ENCODE results near the gene GNAO1. TPM values are rescaled to one million over a fixed set of nuclear protein-coding genes. Genes with fewer than 3 reads are reported as not detected.

GNAO1 gene
- total and polyA plus RNA-seq, 7 donors = 0.35 to 1.9 (median 0.60) TPM

GRCh38 chr16:56330476-56330875 is 139.2 kb downstream of the GNAO1 start:
- TF ChIP-seq CTCF (IDR thresholded peaks at IDR 0.05) = no peak
- 65 to 77% (median 69%) methylated on average over 4 of the region's 4 CpGs for WGBS, 3 donors
- ATAC-seq (no peak), DNase-seq (no peak)
- Histone ChIP-seq H3K36me3 (ENCODE audit: insufficient read depth in 1 of 2, low read depth in 1 of 2) (no peaks in the 10 kb centered on the region), H3K27ac (no peak overlapping the region), H3K9me3 (no peaks in the 10 kb centered on the region), H3K4me3 (no peak overlapping the region), H3K27me3 (ENCODE audit: insufficient read depth in 3 of 3, low read length in 2 of 3) (no peaks in the 10 kb centered on the region), H3K4me1 (no peaks in the 10 kb centered on the region)
- intact Hi-C loops (cut with DNase I) = no loop called here

- intact Hi-C loops (cut with DNase I) = no loop called here
- WGBS, 3 donors = 84 to 87% (median 85%) methylated on average over 11 of the region's 11 CpGs
- H3K4me1 ChIP-seq = no peaks in the 10 kb centered on the region
- H3K27me3 ChIP-seq (ENCODE audit: insufficient read depth in 3 of 3, low read length in 2 of 3) = no peaks in the 10 kb centered on the region
- no peak for TF ChIP-seq CTCF (IDR thresholded peaks at IDR 0.05)
- DNase-seq (no peak), ATAC-seq (no peak)
- no peaks in the 10 kb centered on the region for H3K36me3 ChIP-seq (ENCODE audit: insufficient read depth in 1 of 2, low read depth in 1 of 2)
- H3K9me3 ChIP-seq = no peaks in the 10 kb centered on the region
- H3K27ac ChIP-seq = no peak overlapping the region
- no peak overlapping the region for H3K4me3 ChIP-seq
Measured at GRCh38 chr16:56331399-56331798, 140.1 kb downstream of the GNAO1 start.

GRCh38 chr16:56331915-56332314 is 140.6 kb downstream of the GNAO1 start:
- H3K36me3 ChIP-seq (ENCODE audit: insufficient read depth in 1 of 2, low read depth in 1 of 2) = no peaks in the 10 kb centered on the region
- WGBS, 3 donors = 70 to 86% (median 76%) methylated on average over 8 of the region's 8 CpGs
- no peaks in the 10 kb centered on the region for H3K27me3 ChIP-seq (ENCODE audit: insufficient read depth in 3 of 3, low read length in 2 of 3)
- ATAC-seq (no peak), DNase-seq (no peak)
- no peak overlapping the region for H3K27ac ChIP-seq
- TF ChIP-seq CTCF (IDR thresholded peaks at IDR 0.05) = no peak
- H3K9me3 ChIP-seq = no peaks in the 10 kb centered on the region
- no peaks in the 10 kb centered on the region for H3K4me1 ChIP-seq
- intact Hi-C loops (cut with DNase I) = no loop called here
- H3K4me3 ChIP-seq = no peak overlapping the region

- H3K36me3 ChIP-seq (ENCODE audit: insufficient read depth in 1 of 2, low read depth in 1 of 2) = no peaks in the 10 kb centered on the region
- no peak overlapping the region for H3K4me3 ChIP-seq
- ATAC-seq = peak; percentile 73 to 85 (median 82)
- 39 to 54% (median 45%) methylated on average over 16 of the region's 16 CpGs for WGBS, 3 donors
- intact Hi-C loops (cut with DNase I) = no loop called here
- peak; percentile 37 for TF ChIP-seq CTCF (IDR thresholded peaks at IDR 0.05)
- H3K9me3 ChIP-seq = no peaks in the 10 kb centered on the region
- no peak overlapping the region for H3K27ac ChIP-seq
- DNase-seq = peak; percentile 76 to 85
- no peaks in the 10 kb centered on the region for H3K4me1 ChIP-seq
- H3K27me3 ChIP-seq (ENCODE audit: insufficient read depth in 3 of 3, low read length in 2 of 3) = no peaks in the 10 kb centered on the region
Measured at GRCh38 chr16:56332464-56333079, 141.3 kb downstream of the GNAO1 start.

- DNase-seq (no peak), ATAC-seq (no peak)
- H3K4me1 ChIP-seq = no peaks in the 10 kb centered on the region
- H3K36me3 ChIP-seq (ENCODE audit: insufficient read depth in 1 of 2, low read depth in 1 of 2) = no peaks in the 10 kb centered on the region
- intact Hi-C loops (cut with DNase I) = no loop called here
- no peak overlapping the region for H3K4me3 ChIP-seq
- H3K9me3 ChIP-seq = no peaks in the 10 kb centered on the region
- 82 to 97% (median 92%) methylated on average over 9 of the region's 9 CpGs for WGBS, 3 donors
- H3K27ac ChIP-seq = no peak overlapping the region
- H3K27me3 ChIP-seq (ENCODE audit: insufficient read depth in 3 of 3, low read length in 2 of 3) = no peaks in the 10 kb centered on the region
- TF ChIP-seq CTCF (IDR thresholded peaks at IDR 0.05) = no peak
Measured at GRCh38 chr16:56334761-56335160, 143.5 kb downstream of the GNAO1 start.

All from psoas muscle (tissue), 8 donors.